Ureter (tissue), 1 donor: Measurements from ENCODE around the gene CMIP. TPM values are rescaled to one million over a fixed set of nuclear protein-coding genes. Genes with fewer than 3 reads are reported as not detected.

ENCODE experiments used
- DNase-seq: peaks from one replicate; pipeline ENCODE4 v3.0.0-alpha.2; 2020; ENCODE audit warnings: low spot score
- total RNA-seq: library from RNA; stranded (reverse); gene quantifications from one replicate; pipeline ENCODE4 v1.2.4, GENCODE V29; 2023
- donor health status: DM: yes; HTN: yes; CAD: no.

The CMIP gene
- total RNA-seq, 1 donor from 2014 or later: 98.0 TPM

DNA sequence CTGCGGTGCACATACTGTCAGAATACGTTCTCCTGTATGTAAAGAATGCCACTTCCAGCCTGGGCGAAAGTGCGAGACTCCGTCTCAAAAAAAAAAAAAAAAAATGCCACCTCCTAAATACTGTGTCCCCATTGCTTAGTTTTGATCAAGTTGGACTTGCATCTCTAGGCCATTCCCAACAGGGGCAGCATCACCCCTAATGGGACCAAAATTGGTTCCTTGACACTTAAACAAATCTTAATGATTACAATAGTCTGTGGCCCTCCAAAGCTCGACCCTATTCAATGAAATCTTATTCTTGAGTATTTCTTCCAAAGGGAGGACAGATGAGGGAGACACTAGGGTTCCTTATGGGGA lies 179.8 kb downstream of the CMIP start:
- DNase-seq: no peak

DNA sequence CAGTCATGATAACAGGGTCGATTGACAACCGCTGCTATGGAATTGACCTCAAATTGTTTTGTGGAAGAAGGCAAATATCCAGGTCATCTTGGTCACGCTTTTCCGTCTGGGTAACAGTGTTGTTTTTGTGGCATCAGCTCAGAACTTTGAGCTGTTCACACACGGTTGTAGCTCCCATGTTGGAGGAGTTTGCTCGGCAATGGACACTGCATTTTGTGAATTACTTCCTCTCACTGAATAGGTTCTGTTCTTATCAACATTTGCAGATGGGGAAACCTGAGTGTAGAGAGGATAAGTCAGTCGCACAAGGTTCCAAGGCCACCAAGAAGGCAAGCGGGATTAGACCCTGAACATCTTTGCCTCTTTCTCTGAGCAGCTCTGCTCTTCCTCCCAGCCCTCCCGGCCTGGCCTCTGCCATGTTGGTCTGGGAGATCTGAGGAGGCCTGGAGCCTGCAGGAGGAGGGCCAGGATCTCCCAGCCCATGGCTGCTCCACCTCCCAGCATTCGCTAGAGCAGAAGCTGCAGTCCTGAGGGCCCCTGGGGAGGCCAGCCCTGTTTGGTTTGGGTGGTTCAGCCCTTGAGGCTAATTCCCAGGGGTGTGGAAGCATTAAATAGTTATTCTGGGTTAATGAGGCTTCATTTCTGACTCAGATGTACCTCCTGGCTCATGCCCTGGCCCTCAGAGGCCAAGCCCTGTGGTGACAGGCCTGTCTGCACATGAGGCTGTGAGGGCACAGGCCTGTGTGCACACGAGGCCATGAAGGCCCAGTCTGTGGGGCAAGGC lies 180.3 kb downstream of the CMIP start:
- DNase-seq: no peak

DNA sequence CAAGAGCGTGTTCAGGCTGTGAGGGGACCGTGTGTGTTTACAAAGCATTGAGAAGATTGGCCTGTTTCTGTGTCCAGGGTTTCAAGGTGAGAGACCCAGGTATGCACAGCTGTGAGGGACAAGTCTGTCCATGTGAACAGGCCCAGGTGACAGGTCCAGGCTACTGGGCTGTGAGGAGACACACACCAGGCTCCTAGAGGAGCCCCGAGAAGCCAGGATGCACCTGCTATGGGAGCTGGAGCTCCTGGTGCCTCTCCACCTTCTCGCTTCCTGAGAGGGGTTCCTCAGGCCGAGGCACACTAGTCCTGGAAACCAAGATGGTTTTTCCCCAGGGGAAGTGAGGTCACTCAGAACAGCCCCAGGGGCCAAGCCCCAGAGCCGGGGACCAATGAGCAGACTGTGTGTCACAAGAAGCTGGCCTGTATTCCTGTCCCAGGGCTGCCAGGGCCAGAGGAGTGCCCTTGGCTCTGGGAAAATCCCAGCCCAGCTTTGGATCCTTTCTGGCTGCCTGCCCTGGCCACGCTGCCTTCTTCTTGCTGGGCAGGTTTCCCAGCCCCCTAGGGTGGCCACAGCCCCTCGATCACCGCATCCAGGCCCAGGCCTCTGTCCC lies 181.0 kb downstream of the CMIP start:
- no peak for DNase-seq

DNA sequence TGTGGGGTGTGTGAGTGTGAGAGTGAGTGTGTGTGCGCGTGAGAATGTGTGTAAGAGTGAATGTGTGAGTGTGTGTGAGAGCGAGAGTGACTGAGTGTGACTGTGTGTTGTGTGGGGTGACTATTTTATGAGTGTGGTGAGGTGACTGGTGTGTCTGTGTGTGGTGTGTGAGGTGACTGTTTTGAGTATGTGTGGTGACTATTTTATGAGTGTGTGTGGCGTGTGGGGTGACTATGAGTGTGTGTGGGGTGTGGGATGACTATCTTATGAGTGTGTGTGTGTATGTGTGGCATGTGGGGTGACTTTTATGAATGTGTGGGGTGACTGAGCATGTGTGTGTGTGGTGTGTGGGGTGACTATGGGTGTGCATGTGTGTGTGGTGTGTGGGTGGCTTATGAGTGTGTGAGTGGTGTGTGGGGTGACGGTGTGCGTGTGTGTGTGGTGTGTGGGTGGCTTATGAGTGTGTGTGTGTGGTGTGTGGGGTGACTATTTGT lies 181.6 kb downstream of the CMIP start:
- no peak for DNase-seq

DNA sequence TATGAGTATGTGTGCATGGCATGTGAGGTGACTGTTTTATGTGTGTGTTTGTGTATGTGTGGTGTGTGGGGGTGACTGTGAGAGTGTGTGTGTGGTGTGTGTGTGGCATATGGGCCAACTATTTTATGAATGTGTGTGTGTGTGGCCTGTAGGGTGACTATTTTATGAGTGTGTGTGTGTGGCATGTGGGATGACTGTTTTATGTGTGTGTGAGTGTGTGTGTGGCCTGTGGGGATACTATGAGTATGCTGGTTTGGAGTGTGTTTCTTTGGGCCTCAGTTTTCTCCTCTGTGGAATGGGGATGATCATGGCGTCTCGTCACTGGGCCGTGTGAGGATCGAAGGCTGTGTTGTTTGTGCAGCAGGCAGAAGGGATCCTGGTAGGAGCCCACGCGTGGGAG lies 182.4 kb downstream of the CMIP start:
- DNase-seq: no peak

DNA sequence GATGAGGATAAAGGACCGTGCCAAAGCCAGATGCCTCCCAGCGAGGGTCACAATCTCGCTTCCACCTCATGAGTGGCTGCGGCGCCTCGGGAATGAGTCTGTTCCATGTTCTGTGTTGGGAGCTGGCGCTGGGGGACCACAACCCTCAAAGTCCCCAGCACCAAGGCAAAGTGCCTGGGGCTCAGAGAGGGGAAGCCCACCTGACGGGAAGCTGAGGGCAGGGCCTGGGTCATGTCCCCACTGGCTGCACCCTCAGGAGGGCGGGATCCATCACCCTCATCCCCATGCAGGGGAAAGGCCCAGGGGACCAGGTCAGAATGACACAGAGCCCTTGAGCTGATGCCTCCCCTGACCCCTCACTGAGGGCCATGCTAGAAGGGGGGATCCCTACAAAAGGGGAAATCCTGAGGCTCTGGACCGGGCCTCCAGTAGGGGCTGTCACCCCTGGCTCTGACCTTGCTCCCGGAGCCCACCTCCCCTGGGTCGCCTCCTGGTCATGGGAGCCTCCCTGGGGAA lies 183.2 kb downstream of the CMIP start:
- no peak for DNase-seq

DNA sequence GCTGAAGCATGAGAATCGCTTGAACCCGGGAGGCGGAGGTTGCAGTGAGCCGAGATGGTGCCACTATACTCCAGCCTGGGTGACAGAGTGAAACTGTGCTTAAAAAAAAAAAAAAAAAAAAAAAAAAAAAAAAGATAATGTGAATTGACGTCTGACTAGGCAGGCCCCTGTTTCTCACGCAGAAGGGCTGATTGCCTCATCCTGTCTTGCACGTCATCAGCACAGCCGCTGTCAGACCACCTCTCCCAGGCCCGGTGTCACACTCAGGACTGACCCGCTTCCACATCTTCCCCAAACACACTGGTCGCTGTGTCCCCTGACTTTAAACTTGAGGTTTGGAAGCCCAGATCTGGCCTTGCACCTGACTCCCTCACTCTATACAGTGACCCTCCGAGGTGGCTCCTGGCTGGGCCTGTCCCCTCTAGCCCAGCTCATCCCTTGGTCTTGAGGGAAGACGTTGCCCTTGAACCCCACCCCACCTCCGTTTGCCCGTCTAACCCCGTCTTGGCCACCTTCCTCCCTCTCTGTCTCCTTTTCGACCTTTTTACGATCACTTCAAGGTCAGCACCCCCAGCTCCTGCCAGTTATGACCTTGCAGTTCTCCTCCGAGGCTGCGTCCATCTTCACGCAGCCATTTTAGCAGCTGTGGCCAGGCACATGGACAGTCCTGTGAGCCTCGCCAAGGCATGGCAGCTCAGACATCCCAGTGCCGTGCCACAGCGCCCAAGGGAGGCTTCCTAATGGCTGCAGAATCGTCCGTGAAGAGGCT lies 184.6 kb downstream of the CMIP start:
- no peak for DNase-seq

DNA sequence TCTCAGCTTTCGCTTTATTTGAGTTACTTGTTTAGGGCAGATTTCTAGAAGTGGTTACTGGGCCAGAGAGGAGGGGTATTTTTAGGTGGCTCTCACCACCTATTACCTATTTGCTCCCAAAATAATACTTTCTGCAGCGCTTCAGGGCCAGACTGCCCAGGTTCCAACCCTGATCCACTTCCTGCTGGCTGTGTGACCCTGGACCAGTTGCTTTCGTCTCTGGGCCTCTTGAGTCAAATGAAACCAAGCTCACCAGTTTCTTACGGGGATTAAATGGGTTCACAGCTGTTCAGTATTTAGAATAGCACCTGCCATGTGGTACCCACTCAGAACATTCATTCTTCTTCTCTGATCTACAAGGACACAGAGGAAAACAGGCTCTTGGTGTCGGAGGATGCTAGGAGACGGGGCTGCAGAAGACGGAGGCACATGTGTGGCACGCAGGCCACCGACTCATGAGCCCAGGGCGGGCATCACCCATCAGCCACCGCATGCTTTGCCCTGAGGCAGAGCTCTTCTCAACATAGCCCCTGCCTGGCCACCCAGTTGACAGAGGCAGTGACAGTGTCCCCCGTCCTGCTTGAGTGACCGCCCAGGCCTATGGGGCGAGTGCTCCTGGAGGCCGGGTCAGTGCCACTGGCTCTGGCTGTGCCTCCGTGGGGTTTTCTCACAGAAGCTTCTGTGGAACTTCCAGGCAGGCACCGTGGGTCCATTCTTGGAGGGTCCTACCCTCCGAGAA lies 185.5 kb downstream of the CMIP start:
- no peak for DNase-seq

DNA sequence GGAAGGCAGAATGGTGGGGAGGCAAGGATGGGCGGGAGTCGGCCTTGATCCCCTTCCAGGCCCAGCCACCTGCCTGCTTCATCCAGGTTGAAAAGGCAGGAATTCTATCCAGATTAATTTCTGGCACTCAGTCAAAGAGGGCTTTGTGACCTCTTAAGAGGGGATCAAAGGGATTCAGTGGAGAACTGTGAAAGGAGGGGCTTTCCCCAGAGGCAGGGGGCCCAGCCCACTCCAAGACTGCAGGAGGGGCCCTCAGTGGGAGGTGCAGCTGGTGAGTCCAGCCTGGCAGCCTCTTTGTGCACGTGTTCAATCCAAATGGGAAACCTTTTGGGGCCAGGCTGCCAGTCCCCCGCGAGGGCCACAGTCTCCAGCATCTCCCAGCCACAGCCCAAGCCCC lies 186.0 kb downstream of the CMIP start:
- DNase-seq: no peak

DNA sequence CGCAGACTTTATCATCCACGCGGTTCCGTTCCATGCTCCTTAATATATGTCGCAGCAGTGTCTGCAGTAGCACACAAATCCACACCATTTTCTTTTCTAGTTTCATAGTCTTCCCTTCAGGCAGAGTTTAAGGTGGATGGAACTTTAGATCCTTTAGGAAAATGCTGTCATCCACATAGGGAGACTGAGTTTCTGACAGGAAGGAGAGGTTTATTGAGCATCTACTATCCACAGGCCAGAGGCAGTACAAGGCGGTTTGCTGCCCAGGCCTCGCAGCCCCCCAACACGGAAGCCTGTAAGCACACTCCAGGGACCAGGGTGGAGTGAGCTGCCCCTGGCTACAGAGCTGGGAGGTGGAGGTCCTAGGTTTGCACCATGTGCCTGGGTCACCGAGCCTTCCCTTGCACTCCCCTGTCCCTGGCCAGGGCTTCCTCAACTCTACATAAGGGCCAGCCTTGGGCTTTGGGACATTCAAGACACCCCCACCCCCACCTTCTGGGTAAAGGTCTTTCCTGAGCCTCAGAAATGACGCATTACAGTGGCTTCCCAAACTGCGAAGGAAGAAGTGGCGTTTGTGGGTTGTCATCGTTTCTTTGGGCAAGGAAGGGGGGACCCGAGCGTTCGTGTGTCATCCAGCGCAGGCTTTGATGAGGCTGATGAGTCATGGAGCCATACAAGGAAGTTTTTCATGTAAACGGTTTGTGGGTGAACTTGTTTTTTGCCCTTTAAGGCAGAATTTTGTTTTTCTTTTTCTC lies 188.0 kb downstream of the CMIP start:
- peak; percentile 67 for DNase-seq

DNA sequence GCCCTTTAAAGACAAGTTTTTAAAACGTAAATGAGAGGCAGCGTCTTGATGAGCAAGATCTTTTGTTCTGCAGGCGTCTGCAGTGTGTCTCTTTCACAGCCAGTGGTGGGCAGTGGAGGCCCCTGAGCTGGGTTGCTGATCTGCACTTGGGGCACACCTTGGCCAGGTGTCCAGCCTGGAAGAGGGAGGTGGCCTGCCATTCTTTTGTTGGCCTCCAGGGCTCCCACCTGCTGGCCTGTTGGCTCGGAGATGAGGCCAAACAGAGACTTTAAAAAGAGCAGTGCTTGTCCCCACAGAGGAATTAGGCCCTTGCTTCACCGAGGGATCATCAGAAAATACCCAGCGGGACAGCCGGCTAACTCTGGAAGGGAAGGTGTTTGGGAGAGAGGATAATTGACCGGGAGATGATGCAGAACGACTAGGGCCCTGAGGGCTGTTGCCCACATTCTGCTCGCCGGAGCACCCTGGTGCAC lies 188.6 kb downstream of the CMIP start:
- DNase-seq: no peak

DNA sequence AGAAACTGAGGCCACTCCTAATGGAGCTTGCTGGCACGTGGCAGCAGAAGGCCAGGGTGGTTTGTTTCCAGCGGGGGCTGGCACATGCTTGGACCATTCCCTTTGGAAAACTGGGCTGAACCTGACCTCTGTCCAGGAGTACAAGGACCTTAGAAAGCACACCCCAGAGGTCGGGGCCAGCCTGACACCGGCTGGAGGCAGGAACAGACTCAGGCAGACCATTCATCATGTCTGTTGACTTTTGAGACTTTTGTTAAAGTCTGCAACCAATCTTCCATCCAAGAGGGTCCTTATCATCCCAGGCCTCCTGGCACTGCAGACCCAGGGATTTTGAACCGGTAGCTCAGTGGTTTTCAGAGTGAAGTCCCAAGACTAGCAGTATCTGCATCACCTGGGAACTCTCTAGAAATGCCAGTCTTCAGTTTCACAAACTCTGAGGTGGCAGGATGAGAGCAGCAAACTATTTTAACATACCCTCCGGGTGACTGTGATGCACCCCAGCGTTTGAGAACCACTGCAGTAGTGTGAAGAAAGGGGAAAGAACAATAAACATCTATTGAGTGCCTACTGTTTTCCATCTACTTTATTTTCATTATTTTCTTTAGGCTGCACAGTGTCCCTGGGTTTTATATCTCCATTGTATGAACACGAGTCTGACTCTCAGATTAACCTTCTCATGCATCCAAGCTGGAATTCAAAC lies 189.2 kb downstream of the CMIP start:
- no peak for DNase-seq

DNA sequence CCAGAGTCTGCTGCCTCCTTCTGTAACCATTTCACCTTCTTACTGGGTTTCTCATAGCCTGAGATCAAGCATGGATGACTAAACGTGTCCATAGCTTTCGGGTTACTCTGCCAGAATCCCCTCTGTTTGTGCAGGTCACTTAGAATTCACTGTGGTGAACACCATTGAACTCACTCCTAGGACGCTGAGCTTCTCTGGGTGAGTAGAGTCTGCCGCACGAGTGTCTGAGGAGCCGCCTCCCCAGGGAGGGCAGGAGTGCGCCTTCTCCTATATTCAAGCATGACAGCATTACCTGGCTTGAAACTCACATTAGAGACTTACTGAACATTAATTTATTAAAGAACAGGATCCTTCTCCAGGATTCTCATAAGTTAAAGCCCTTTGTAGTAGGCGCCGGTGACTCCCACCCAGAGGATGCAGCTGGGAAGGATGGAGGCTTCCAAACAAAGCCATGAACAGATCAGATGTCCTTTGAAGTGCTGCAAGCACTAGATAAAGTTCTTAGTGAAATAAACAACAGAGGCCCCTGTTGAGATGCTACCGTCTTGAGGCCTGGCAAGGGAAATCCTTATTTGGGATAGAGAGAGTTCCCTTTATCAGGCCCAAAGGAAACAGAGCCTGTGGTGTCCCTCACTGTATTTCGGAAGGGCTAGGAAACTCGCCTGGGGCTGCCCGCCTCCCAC lies 189.9 kb downstream of the CMIP start:
- DNase-seq: no peak

DNA sequence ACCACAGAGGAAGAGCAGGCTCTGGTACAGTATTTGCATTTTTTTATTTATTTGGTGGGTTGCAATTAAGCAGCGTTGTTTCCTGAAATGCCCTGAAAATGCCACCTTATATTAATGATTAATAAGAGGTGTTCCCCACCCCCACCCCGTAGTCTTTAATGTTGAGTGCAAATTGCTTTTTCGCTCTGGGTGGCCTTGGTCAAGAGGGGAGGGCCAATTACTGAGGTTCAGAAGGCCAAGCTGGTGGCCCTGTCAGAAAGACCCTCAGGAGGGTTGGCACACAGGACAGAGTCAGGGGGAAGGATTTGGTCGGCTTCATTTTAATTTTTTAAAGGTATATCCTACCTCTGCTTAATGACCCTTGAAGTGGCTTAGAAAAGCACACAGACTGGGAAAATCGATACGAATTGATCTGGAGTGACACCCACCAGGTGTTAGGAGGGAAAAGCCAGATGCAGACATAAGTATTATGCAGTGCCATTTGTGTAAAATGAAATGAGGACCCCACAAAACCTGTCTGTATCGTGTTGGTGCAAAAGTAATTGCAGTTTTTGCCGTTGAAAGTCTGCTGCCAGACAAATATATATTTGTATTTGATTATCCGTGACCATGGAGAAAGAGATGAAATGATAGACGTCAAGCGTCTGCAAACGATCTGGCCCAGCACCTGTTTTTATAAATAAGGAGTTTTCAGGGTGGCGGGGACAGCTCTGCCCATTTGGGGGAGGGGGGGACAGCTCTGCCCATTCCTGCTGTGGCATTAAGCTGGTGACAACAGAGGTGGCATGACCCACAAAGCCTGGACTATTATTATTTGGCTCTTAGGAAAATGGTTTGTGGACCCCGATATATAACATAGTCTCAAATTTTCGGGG lies 190.7 kb downstream of the CMIP start:
- DNase-seq: no peak

DNA sequence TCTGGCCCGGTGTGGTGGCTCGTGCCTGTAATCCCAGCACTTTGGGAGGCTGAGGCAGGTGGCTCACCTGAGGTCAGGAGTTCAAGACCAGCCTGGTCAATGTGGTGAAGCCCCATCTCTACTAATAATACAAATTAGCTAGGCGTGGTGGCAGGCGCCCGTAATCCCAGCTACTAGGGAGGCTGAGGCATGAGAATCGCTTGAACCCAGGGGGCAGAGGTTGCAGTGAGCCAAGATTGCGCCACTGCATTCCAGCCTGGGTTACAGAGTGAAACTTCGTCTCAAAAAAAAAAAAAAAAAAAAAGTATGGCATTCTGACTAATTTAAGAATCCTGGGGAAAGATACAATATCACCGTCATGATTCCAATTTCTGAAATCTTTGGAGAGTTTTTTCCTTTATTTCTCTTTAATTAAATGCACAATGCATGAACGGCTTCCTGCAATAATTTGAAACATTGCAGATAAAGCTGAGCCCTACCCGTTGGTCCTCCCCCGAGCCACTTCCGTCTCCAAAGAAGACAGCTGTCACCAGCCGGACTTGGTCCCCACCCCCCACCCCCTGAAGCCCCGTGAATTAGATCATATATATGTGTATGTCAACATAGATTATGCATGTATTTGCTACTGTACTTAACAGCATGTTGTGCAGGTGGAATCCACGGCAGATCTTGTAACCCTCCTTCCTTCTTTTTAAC lies 191.8 kb downstream of the CMIP start:
- no peak for DNase-seq

DNA sequence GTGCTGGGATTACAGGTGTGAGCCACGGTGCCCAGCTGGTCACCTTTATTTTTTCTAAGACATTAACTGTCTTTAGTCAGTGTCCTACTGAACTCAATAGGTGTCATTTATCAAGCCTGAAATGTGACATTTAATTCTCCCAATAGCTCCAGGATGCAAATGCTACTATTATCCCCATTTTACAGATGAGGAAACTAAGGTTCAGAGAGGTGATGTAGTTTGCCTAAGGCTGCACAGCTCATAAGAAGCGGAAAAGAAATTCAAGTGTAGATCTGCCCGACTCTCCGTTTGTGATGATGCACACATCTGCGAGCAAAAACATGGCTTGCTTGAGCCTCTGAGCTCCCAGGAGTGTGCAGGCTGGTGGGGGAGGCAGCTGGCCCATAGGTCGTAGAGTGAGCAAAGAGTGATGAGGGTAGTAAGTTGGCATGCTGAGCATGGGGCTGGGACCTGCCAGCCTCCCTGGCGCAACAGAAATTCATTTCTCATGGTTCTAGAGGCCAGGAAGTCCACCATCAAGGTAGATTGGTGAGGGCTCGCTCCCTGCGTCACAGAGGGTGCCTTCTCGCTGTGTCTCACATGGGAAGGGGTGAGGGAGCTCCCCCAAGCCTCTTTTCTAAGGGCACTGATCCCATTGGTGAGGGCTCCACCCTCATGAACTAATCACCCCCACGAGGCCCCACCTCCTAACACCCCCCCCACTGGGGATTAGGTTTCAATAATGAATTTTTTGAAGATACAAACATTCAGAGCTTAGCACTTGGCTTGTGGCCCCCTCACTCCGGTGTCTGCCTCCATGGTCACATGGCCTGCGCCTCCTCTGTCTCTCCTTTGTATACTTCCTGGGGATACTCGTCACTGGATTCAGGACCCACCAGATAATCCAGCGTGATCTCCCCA lies 193.0 kb downstream of the CMIP start:
- no peak for DNase-seq
